ENCODE data around the gene PPT1. TPM values are rescaled to one million over a fixed set of nuclear protein-coding genes. Genes with fewer than 3 reads are reported as not detected.

Gene PPT1
- total and polyA plus RNA-seq, 2 of the 8 experiments (the other 6 are each of a cell fraction or from before 2014, with no cell fraction given), result 77.1 to 150 TPM

- no peak overlapping the region for H3K56ac ChIP-seq (replicated peaks; ENCODE audit: insufficient read length, low read depth, low read length)
- CTCF ChIA-PET (ENCODE audit: partially characterized antibody), result interaction anchor here (0.8 to 1.0 kb wide), 2 partner anchors 52 to 206 kb away, joined by 3 to 6 read pairs; no protein-coding TSS in a partner anchor
- H2BK12ac ChIP-seq (ENCODE audit: low read depth, low read length), result no peak overlapping the region
- H2BK15ac ChIP-seq (ENCODE audit: low read length), result no peak overlapping the region
- H3K4me3 ChIP-seq (ENCODE audit: extremely low read depth in 1 of 4, insufficient read depth in 2 of 4, low read depth in 3 of 4, low read length in 4 of 4), result no peak overlapping the region
- no peak overlapping the region for H3K27ac ChIP-seq (ENCODE audit: low read depth, low read length)
- no peak overlapping the region for H3K4me2 ChIP-seq (ENCODE audit: insufficient read depth in 1 of 2, low read depth in 2 of 2, low read length in 2 of 2)
- H3K79me1 ChIP-seq (ENCODE audit: low read depth, low read length), result no peaks in the 10 kb centered on the region
- no peaks in the 10 kb centered on the region for H3K36me3 ChIP-seq (ENCODE audit: control insufficient read depth in 2 of 4, insufficient read depth in 4 of 4, low read length in 3 of 4)
- H3K4me1 ChIP-seq (replicated peaks in 1 of 4; ENCODE audit: control insufficient read depth in 3 of 4, insufficient read depth in 4 of 4, low read length in 3 of 4), result no peaks in the 10 kb centered on the region
- no peak overlapping the region for H2BK5ac ChIP-seq (ENCODE audit: low read depth, low read length)
- TF ChIP-seq RNF2 (IDR thresholded peaks at IDR 0.05; ENCODE audit: borderline replicate concordance, low read depth, low read length, missing control alignments, poor library complexity, severe bottlenecking), result no peak
- TF ChIP-seq JUND (IDR thresholded peaks at IDR 0.05; ENCODE audit: low read length), result no peak
- TF ChIP-seq NRF1 (IDR thresholded peaks at IDR 0.05; ENCODE audit: low read depth, low read length), result no peak
- TF ChIP-seq SAP30 (IDR thresholded peaks at IDR 0.05; ENCODE audit: insufficient read depth, insufficient replicate concordance, low read length), result no peak
- TF ChIP-seq SUZ12 (IDR thresholded peaks at IDR 0.05; ENCODE audit: low read length), result no peak
- TF ChIP-seq SRF (IDR thresholded peaks at IDR 0.05; ENCODE audit: low read depth, low read length), result no peak
- TF ChIP-seq HDAC6 (IDR thresholded peaks at IDR 0.05; ENCODE audit: low read depth, low read length), result no peak
- TF ChIP-seq KDM5A (IDR thresholded peaks at IDR 0.05; ENCODE audit: low read length), result no peak
- TF ChIP-seq FOSL1 (IDR thresholded peaks at IDR 0.05; ENCODE audit: insufficient read depth, low read depth, low read length), result no peak
- no peak for TF ChIP-seq GTF2F1 (IDR thresholded peaks at IDR 0.05; ENCODE audit: borderline replicate concordance, low read depth, low read length)
- no peak for FAIRE-seq
- no peaks in the 10 kb centered on the region for H3K79me2 ChIP-seq (ENCODE audit: control insufficient read depth in 1 of 2, insufficient read depth in 2 of 2, low read length in 2 of 2)
- no peak overlapping the region for H3K9ac ChIP-seq (replicated peaks in 1 of 4; ENCODE audit: extremely low read depth in 1 of 4, low read depth in 3 of 4, low read length in 3 of 4)
- no peaks in the 10 kb centered on the region for H3K9me3 ChIP-seq (ENCODE audit: insufficient read depth in 2 of 2, low read depth in 1 of 2, low read length in 1 of 2)
- no peak overlapping the region for H3K14ac ChIP-seq (ENCODE audit: insufficient read length)
- H2BK20ac ChIP-seq (ENCODE audit: low read length), result no peak overlapping the region
- no peak overlapping the region for H2AK5ac ChIP-seq (ENCODE audit: low read depth, low read length)
- H3K23me2 ChIP-seq (ENCODE audit: low read depth, low read length), result no peaks in the 10 kb centered on the region
- no peak overlapping the region for H4K91ac ChIP-seq (replicated peaks; ENCODE audit: insufficient read length, low read length)
- WGBS, 2 experiments (ENCODE audit: extremely low coverage in 1 of 2, insufficient coverage in 1 of 2, insufficient read length in 1 of 2, insufficient replicate concordance in 2 of 2, low coverage in 1 of 2, low lambda C conversion rate in 2 of 2, missing lambda C conversion rate in 1 of 2), result 88% methylated on average over 1 of the region's 1 CpG; no CpG with 5 or more reads in 1 of the 2 experiments
- no peak for DNase-seq (ENCODE audit: low read depth in 1 of 2, low spot score in 2 of 2)
- H3K18ac ChIP-seq (ENCODE audit: extremely low read depth, low read length), result no peak overlapping the region
- no peak overlapping the region for H3K4ac ChIP-seq (replicated peaks; ENCODE audit: insufficient read length, low read depth, low read length)
- H3K27me3 ChIP-seq (replicated peaks in 1 of 4; ENCODE audit: control insufficient read depth in 3 of 4, extremely low read depth in 1 of 4, insufficient read depth in 3 of 4, low read length in 3 of 4), result peaks cover 0 to 1% (median 0%) of the 10 kb centered on the region in 4 experiments; a peak in 1 of 7 replicates
- POLR2A ChIA-PET (ENCODE audit: partially characterized antibody), result no interaction called here
- H2BK120ac ChIP-seq (replicated peaks; ENCODE audit: low read depth, low read length), result no peak overlapping the region
- no peak overlapping the region for H4K8ac ChIP-seq (ENCODE audit: extremely low read depth, insufficient read depth, low read length)
- no peak overlapping the region for H2AFZ ChIP-seq (ENCODE audit: low read length)
- no peak overlapping the region for H3K23ac ChIP-seq (ENCODE audit: insufficient read length)
- H4K5ac ChIP-seq (ENCODE audit: insufficient read length, low read depth, low read length), result no peak overlapping the region
- H4K20me1 ChIP-seq (replicated peaks in 1 of 2; ENCODE audit: control insufficient read depth in 1 of 2, insufficient read depth in 2 of 2, low read length in 2 of 2), result no peaks in the 10 kb centered on the region
These were observed 8.0 kb upstream of the PPT1 start for GRCh38 chr1:40105028-40105427.

All from H1 (cell line).